ENCODE results near the gene PCBP2. TPM values are rescaled to one million over a fixed set of nuclear protein-coding genes. Genes with fewer than 3 reads are reported as not detected.

PCBP2 gene
- polyA plus RNA-seq, 3 donors, result 1,105 to 1,163 (median 1,124) TPM

- peak in 3 of 11 donors; percentile 55 to 65 (median 61) for DNase-seq (ENCODE audit: extremely low read depth in 1 of 11, low read depth in 9 of 11, low spot score in 4 of 11)
Observed at GRCh38 chr12:53499266-53500141, 47.6 kb downstream of the PCBP2 start, which contains the start of gene MAP3K12. Gene MAP3K12, minus strand, starts transcription at chr12:53499458. Its CDS starts 12,067 bp downstream, at chr12:53487391.

DNA sequence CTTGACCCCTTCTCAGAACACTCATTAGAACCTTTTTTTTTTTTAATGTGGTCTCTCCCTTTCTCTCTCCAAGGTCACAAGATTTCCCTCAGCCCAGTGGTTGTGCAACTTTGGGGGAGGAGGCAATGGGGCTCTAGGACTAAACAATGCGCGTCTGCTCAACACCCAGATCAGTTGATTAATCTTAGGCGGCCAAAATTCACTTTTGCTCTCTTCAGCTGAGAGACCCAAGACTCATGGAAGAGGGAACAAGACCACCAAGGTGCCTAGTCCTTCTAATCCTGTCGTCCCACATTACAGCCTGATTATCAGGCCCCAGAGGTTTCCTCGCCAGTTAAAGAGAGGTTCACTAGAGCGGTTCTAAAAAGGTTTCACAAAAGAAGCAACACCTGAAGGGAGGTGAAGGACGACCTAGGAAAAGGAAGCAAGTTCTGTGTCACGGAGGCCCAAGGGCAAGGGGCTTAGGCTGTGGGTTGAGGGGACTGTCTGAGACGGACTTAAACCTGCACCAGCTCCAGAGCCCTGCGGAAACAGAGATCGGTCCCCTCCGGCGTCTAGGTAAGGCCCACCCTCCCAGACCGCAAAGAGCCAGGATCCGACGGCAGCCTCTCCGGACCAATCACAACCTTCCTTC is 48.4 kb downstream of the PCBP2 start:
- DNase-seq (ENCODE audit: extremely low read depth in 1 of 11, low read depth in 9 of 11, low spot score in 4 of 11), result no peak

GRCh38 chr12:53500776-53501614 is 49.1 kb downstream of the PCBP2 start, which contains the start of gene TARBP2:
Gene TARBP2, plus strand, starts transcription at chr12:53501283. Its CDS starts 126 bp downstream, at chr12:53501409.
- peak; percentile 95 to 100 (median 98) for DNase-seq (ENCODE audit: extremely low read depth in 1 of 11, low read depth in 9 of 11, low spot score in 4 of 11)

DNA sequence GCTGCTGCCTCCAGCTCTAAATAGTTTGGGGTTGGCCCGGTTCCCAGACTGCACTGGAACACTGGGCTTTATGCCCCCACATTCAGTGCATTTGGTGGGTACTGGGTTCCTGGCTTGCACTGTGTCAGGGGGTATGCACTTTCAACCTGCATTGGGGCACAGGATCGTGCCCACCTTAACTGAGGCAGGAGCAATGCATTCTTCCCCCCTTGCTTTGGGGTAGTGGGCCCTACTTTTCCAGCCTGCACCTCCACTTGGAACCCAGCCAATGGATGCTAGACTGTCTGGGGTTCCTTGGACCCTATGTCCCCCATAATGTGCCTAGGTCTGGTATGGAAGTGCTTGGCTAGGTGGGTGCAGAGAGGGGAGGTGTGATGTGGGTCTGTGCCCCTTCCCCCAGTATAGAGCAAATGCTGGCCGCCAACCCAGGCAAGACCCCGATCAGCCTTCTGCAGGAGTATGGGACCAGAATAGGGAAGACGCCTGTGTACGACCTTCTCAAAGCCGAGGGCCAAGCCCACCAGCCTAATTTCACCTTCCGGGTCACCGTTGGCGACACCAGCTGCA is 49.8 kb downstream of the PCBP2 start:
- DNase-seq (ENCODE audit: extremely low read depth in 1 of 11, low read depth in 9 of 11, low spot score in 4 of 11), result no peak

- DNase-seq (ENCODE audit: extremely low read depth in 1 of 11, low read depth in 9 of 11, low spot score in 4 of 11), result no peak
Observed at GRCh38 chr12:53502331-53502730, 50.4 kb downstream of the PCBP2 start.

DNA sequence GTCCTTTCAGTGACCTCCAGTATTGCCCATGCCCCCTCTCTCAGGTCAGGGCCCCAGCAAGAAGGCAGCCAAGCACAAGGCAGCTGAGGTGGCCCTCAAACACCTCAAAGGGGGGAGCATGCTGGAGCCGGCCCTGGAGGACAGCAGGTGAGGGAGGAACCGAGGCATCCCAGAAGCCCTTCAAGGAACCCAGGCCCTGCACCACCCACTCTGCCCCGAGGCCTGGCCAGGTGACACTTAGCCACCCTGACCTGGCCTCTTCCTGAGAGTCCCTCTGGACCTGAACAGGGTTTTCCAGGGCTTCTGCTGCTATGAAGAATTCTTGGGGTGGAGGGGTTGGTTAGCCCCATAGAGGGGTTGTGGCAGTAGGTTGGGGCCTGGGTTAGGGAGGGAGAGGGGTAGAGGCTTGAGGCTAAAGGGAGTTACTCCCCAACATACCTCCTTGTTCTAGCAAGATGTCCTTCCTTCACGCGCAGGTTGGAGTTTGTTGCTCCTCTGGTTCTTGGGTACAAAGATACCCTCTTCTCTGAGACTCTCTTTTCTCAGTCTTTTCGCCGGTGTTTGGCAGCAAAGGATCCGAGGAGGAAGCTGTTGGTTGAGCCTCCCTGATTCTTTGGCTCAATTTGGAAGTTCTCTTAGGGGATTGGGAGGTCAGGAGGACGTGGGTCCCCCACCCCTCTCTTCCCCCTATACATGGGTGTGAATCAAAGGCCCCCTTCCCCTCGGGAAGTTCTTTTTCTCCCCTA is 51.3 kb downstream of the PCBP2 start:
- DNase-seq (ENCODE audit: extremely low read depth in 1 of 11, low read depth in 9 of 11, low spot score in 4 of 11), result no peak

DNA sequence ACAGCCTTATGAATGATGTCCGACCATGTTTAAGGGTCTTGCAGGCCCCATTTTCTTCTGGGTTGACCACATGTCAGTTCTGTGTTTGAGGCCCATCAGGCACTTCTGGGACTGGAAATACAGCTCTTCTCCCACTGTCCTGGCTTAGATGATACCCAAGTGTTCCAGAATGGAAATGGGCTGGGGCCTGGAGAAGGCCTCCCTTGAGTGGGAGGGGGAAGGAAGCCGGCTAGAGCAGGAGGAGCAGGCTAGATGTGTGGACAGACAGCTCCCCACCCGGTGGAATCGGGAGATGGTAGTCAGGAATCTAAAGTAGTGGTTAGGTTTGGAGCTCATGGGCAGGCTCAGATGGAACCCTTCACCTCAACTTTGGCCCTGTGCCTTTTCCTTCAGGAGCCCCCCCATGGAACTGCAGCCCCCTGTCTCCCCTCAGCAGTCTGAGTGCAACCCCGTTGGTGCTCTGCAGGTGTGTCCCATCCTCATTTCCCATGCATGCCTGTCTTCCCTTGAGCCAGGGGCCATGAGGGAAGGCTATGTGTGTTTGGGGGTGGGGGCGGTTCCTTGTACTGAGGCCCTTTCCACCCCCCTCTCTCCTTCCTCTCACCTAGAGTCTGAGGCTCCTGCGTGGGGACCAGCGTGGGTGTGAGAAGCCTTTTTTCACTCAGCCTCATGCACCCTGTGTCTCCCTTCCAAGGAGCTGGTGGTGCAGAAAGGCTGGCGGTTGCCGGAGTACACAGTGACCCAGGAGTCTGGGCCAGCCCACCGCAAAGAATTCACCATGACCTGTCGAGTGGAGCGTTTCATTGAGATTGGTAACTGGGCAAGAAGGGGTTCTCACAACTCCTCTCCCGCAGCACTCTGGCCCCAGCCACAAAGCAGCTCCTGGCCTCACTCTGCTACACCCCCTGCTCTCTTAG is 52.4 kb downstream of the PCBP2 start:
- no peak for DNase-seq (ENCODE audit: extremely low read depth in 1 of 11, low read depth in 9 of 11, low spot score in 4 of 11)

DNA sequence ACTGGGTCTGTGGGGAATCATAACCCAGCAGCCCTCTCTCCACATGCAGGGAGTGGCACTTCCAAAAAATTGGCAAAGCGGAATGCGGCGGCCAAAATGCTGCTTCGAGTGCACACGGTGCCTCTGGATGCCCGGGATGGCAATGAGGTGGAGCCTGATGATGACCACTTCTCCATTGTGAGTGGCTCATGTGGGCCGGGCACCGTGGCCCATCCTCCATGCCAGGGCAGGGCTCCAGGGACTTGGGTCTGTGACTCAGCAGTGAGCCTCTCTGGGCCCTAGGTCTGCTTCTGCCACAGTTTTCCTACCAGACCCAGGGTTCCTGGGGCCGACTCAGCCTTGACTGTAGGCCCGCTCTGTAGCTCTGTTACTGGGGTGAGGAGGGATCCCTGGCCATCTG is 53.2 kb downstream of the PCBP2 start:
- no peak for DNase-seq (ENCODE audit: extremely low read depth in 1 of 11, low read depth in 9 of 11, low spot score in 4 of 11)

DNA sequence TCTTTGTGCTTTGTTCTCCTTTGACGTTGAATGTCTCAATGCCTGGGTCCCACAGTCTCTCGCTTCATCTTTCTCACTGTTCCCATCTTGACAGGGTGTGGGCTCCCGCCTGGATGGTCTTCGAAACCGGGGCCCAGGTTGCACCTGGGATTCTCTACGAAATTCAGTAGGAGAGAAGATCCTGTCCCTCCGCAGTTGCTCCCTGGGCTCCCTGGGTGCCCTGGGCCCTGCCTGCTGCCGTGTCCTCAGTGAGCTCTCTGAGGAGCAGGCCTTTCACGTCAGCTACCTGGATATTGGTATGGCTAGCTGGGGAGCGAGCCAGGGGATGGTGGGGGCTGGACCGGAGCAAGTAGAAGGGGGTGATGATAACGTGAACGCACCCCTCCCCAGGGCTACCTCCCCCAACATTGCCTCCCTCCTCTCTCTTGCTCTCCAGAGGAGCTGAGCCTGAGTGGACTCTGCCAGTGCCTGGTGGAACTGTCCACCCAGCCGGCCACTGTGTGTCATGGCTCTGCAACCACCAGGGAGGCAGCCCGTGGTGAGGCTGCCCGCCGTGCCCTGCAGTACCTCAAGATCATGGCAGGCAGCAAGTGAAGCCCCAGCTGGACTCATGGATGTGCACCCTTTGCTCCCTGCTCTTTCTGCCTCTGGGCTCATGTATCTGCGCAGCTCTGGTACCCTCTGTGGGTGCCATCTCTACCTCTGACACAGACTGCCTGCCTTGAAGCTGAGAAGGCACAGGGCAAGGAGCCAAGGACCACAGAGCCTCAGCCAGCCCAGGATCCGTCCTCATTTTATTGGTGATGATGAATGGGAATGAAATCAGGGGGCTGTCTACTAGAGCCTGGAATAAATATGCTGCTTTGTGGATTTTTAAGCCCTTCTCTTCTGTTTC is 53.9 kb downstream of the PCBP2 start:
- no peak for DNase-seq (ENCODE audit: extremely low read depth in 1 of 11, low read depth in 9 of 11, low spot score in 4 of 11)

DNA sequence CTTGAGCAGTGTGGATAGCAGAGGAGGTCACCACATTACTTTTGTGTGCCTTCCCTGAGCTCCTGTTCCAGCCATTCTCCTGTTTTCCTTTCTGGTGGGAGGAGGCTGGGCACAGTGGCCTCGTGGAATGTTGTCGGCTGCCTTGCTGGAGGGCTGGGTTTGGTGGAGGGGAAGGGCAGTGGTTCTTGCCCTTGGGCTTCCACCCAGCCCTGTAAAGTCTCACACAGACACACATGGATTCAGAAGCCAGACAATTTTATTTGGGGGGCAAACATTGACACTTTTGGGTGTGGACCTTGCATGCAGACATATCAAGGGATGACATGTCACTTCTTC is 54.5 kb downstream of the PCBP2 start:
- no peak for DNase-seq (ENCODE audit: extremely low read depth in 1 of 11, low read depth in 9 of 11, low spot score in 4 of 11)

GRCh38 chr12:53506881-53507602 is 55.1 kb downstream of the PCBP2 start, which contains the start of gene NPFF:
Gene NPFF, minus strand, starts transcription at chr12:53507484. Its CDS starts 10 bp downstream, at chr12:53507474.
- no peak for DNase-seq (ENCODE audit: extremely low read depth in 1 of 11, low read depth in 9 of 11, low spot score in 4 of 11)

- DNase-seq (ENCODE audit: extremely low read depth in 1 of 11, low read depth in 9 of 11, low spot score in 4 of 11), result no peak
Observed at GRCh38 chr12:53507603-53507885, 55.6 kb downstream of the PCBP2 start.

DNA sequence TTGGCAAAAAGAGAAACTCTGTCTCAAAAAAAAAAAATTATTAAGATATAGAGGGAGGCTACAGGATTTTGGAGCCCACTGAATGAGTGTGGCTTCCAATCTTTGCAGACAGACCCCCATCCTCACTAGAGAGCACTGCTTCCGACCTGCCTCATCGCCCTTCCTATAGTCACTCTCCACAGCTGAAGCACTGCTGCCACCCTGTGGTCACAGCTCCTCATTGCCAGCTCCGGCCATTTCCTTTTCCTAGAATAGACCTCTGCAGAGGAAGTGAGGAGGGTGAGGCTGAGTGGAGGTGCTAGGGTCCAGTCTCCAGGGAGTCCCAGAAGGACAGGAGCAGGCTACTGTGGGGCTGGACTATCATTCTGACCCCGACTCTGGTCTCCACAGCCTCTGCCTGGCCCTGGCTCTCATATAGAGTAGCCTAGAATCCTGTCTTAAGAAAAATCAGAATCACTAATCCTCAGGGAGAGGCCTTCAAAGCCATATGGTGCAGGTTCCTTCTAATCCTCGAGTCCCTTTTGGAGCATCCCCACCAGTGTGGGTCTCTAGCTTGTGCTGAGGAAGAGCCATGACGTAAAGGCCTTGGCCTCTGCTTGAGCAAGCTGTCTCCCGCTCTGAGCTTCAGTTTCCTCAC is 56.8 kb downstream of the PCBP2 start:
- peak in 8 of 11 donors; percentile 68 to 87 (median 76) for DNase-seq (ENCODE audit: extremely low read depth in 1 of 11, low read depth in 9 of 11, low spot score in 4 of 11)

- no peak for DNase-seq (ENCODE audit: extremely low read depth in 1 of 11, low read depth in 9 of 11, low spot score in 4 of 11)
Observed at GRCh38 chr12:53510181-53510812, 58.4 kb downstream of the PCBP2 start.

Data from renal cortex interstitium (tissue), 11 donors.